Renal pelvis (tissue), 4 donors: ENCODE data around the gene IFNLR1. TPM values are rescaled to one million over a fixed set of nuclear protein-coding genes. Genes with fewer than 3 reads are reported as not detected.

Experiments
- DNase-seq: peaks from one replicate; pipeline ENCODE4 v3.0.0-alpha.2; 2013
- polyA plus RNA-seq, 3 donors: library from polyadenylated mRNA; unstranded; fragments of 120-200 nt; gene quantifications; one replicate each; pipeline ENCODE4 v1.2.1, GENCODE V29; 2013; ENCODE audit not compliant: insufficient read length in 3 of 3

IFNLR1 gene
- polyA plus RNA-seq, 3 donors, result 5.1 to 6.1 (median 5.8) TPM

DNA sequence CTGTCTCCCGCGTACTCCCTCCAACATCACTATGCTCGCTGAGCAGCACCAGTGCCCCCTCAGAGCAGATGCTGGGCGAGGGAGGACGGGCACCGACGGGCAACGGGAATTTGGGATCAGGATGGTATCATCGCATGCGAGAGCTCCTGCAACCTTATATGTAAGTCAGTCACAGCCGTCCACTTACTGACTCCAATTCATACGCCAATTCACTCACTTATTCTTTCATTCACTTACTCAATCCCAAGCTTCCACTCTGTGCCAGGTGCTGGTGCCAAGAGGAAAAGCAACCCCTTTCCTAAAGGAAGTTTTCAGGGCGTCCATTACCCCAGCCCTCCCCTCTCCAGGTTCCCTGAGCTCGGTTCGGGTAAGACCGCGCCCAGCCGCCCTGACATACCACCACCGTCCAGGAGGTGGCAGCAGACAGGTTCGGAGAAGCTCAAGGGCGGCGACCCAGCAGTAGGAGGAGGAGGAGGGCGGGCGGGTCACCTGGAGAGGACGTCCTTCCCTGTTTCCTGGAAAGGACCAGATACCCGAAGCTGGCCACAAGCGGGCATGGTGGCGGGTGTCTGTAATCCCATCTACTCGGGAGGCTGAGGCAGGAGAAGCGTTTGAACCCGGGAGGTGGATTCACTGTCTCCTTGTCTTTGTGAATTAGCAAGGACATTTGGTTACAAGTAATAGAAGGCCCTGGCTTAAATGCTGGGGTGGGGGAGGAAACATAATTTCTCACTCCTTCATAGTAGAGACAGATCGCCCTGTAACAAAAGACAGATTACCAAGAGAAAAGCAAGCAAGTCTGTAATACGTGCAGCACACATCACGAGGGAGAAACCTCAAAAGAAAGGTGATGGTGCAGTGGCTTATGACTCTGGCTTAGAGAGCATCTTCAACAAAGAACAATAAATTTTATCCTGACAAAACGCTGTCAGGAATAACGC, 36.6 kb downstream of the IFNLR1 start:
- peak; percentile 88 for DNase-seq

DNA sequence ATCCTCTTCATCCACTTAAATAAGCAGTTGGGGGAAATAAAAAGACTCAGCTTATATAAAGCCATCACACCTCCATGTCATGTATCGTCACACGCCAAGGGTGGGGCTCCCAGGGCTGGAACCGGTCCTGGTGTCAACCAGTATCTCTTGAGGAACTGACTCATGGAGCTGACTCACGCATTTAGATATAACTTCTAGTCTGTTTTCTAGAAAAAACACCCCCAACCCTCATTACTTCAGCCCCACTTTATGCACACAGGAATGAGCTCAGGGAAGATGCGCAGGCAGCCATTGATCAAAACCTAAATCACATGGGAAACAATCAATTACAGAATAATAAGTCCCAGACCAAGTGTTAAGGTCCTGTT, 37.2 kb downstream of the IFNLR1 start:
- no peak for DNase-seq

DNA sequence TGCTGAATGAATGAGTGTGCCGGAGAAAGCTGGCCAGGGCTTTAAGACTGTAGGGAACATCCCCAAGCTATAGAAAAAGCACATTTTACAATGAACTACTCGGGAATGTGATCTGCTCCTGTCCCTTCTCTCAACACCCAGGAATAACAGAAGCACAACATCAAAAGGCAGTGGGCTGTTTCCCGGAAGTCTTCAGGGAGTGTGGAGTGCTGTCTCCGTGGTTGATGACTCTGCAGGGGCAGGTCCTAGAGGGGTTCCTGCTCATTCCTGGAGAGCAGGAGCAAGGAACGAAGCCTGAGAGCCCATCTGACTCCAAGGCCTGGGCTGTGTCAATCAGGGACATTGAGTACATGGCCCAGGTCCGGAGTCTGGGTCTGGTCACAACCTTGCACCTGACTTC, 39.3 kb downstream of the IFNLR1 start:
- peak; percentile 44 for DNase-seq

DNA sequence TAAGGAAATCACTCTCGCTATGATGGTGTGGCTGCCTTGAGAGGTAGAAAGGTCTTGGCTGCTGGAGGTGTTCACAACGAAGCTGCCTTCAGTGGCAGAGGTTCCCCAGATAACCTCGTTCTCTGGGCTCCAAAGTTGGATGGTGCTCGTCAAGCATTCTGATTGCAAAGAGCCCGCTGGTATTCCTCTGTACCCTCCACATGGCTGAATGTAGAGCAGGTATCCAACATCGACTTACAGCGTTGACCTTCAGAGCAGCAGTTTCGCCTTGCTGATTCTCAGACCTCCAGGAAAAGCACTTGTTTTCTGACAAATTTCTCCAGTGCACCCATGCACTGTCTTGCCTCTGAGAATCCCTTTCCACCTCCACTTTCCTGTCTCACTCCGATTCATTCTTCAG, 39.9 kb downstream of the IFNLR1 start:
- DNase-seq, result no peak

DNA sequence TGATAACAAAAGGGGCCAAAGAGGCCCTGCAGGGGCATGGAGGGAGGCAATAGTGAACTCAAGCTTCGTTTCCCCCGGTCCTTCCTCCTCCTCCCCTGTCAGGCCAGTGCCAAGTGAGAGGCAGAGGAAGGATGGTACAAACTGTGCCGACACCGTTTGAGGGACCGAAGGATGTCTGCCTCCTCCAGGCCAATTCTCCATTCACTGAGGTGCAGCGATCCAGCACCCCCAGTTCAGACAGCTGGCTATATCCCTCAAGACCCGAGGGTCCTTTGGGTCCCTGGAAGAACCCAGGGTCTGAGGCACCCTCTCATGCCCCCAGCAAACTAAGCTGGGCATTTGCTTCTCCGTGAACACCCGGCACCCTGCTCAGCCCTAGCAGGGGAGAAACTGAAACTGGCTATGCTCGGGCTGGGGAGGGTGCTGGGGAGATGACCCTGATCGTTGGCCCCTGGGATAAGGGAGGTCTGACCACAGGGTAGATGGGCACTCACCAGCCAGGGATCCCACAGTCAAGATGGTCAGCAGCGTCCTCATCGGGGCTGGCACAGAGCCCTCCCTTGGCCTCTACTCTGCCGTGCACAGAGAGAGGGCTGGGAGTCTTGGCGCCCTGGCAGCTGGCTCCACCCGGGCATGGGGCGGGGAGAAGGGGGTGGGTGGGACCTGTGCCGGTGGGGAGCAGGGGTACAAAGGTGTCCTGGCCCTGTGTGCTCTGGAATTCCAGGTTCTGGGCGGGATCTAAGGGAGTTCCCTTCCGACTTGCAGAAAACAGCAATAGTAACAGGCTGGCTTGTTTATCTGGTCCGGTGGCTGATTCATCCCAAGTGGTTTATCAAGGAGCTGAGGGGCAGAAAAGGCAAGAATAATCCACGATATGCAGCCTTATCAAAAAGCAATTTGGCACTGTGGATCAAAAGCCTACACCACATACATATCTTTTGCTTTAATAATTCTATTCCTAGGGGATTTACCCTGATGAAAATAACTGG, 44.2 kb downstream of the IFNLR1 start, which contains the start of gene IL22RA1:
IL22RA1 (minus strand) TSS at position 595 of the 989 bp plus-strand sequence; CDS start at position 537, 58 bp downstream.
- no peak for DNase-seq

DNA sequence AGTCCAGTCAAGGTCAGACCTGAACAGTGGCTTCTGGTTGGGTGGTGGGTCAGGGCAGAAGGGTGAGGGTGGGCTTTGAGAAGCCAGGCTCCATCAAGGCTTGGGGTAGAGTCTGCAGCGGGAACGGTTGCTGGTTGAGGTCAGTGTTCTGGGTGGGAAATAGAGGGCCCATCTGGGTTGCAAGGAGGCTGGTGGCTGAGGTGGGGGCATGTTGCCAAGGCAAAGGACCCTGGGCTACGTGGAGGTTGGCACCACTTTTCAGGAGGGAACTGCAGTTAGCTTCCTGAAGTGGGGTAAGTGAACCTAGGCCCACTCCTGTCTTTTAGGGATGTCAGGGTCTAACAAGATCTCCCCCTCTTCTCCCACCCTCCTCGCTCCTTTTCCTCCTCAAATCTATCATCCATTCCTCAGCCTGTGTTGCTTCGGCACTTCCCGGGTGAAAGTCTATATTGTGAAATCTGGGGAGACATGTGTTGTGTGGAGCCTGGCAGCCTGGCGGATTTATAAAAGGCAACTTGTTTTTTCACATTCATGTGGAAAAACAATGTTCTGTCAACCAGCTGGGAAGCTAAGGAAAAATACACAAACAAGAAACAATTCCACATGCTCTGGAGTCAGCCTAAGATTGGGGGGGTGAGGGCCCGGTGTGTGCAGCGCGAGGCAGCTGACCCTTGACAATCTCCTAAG, 45.6 kb downstream of the IFNLR1 start:
- DNase-seq, result no peak

DNA sequence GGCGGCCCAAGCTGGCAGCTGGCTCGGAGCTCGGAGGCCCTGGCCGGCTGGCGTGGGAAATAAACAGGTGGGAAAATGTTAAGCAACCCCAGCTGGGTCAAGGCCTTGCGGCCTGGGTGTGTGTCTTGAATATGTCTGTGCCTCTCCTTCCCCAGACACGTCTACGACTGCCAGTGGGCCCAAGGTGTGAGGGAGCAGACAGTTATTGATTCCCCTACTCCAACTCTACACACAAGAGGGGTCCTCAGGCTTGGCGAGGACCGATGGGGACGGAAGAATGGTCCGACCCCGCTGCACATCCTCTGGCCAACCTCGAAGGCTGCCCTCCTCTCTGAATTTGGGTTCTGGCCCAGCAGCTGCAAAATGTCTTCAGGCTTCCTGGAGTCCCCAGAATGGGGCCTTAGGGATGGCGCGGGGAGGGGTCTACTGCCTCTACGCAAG, 46.3 kb downstream of the IFNLR1 start:
- no peak for DNase-seq

DNA sequence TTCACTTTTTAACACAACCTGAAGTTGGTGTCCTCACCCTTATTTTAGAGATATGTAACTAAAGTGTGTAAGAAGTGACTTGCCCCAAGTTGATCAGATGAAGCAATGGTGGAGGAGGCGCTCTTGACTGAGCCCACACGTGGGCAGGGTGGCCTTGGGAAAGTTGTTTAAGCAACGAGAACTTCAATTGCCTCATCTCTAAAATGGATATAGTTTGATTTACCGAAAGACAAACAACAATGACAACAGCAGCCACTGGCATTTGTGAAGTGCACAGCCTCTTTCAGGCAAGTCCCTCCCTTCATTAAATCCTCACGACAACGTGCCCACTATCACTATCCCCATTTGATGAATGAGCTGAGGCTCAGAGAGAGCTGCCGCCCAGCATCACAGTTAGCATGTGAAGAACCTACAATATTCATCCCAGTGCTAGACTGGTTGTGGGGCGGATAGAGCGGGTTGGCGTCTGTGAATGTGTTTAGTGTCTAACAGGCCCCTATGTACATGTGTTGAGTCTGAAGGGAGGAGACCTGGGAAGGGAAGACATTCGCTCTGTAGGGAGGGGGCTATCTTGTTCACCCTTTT, 47.2 kb downstream of the IFNLR1 start:
- no peak for DNase-seq

DNA sequence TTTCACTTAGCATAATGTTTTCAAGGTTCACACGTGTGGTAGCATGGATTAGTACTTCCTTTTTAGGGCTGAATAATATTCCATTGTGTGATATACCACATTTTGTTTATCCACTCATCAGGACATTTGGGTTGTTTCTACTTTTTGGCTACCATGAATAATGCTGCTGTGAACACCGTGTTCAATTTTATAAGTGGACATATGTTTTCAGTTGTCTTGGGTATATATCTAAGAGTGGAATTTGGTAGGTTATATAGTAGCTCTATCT, 47.9 kb downstream of the IFNLR1 start:
- no peak for DNase-seq

DNA sequence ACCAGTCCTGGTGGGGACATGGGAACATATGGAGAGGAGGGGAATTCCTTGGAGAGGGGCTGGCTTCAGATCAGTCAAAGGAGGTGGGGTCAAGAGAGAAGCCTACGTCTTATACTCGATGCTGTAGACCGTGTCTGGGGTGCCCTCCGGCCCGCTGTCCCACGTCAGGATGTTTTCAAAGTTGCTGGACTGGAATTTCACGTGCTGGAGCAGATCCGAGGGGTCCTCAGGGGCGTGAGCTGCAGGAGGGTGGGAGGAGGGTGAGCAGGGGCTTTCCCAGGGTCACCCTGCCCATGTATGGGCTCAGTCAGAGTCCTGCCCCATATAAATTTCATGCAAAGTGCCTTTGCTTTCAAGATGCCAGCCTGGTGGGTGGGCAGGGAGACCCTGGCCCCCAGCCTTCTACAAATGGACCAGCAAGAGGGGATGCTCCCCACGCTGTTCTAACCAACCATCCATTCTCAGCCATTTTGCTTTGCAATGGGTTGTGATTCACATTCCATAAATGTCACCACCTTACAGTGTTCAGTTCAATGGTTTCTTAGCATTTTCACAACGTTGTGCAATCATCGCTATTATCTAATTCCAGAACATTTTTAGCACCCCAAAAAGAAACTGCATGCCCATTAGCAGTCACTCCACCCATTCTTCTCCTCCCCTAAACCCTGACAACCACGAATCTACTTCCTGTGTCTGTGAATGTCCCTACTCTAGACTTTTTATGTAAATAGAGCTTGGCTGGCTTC, 48.4 kb downstream of the IFNLR1 start:
- no peak for DNase-seq

DNA sequence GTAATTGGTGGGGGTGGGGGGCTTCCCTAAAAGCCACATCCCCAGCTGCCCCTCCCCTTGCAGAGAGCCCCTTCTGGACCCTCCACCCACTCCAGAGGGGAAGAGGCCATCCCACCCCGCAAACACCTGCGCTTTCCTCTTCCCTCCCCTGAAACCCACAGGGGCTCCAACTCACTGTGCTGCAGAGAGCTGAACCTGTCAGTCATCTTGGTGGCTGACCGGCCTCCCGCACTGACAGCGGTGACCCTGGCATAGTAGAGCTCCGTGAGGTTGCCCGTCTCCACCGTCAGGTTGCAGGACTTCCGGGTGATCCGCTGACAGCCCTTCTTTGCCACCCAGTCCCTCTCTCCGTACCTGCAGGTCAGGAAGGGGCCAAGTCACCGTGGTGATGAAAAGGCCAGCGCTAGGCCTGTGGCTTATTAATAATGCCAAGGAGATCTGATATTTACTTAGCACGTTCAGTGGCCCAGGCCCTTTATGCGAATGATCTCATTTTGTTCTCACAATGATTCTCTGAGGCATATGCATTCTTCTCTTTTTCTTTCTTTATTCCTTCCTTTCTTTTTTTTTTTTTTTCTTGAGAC, 50.0 kb downstream of the IFNLR1 start:
- no peak for DNase-seq

DNA sequence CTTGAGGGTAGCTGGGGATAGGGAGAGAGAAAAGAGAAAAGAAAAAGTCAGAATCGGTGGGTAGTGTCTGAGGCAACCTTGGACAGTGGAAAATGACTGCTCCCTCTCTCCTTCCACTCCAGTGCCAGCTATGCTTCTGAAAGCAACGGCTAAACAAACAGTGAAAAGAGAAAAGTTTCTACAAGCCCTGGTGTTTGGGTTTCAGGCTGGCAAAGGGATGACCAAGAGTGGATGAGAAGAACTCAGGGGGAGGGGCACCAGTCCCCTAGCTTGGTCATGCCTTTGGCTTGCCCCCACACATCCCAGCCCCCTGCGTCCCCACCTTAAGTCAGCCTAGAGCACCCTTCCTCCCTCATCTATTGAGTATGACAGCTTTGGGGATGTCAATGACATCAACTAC, 52.7 kb downstream of the IFNLR1 start:
- no peak for DNase-seq

DNA sequence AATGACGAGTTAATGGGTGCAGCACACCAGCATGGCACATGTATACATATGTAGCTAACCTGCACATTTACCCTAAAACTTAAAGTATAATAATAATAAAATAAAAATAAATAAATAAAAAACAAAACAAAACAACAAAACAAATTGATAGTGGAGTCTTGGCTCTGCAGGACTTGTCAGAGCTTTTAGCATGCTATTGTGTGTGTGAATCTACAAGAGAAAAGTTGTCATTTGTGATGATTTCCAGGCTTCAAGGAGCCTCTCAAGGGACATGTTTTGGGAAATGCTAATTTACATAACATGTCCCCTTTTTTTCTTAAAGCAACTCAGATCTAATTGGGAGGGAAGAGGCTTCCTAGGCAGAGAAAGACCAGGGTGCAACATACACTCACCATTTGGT, 53.3 kb downstream of the IFNLR1 start:
- DNase-seq, result no peak

DNA sequence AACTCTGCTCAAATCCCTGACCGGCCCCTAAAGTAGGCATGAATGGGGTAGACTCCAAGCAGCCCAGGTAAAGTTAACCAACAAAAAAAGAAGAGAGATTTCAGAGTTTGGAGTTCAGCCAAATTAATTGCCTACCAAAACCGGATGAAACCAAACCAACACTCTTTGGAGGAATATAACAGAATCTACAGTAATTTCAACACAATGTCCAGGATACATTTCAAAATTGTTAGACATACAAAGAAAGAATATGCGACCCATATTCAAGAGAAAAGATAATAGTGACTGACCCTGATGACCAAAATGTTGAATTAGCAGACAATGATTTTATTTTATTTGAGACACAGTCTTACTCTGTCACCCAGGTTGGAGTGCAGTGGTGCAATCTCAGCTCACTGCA, 56.7 kb downstream of the IFNLR1 start:
- DNase-seq, result no peak

DNA sequence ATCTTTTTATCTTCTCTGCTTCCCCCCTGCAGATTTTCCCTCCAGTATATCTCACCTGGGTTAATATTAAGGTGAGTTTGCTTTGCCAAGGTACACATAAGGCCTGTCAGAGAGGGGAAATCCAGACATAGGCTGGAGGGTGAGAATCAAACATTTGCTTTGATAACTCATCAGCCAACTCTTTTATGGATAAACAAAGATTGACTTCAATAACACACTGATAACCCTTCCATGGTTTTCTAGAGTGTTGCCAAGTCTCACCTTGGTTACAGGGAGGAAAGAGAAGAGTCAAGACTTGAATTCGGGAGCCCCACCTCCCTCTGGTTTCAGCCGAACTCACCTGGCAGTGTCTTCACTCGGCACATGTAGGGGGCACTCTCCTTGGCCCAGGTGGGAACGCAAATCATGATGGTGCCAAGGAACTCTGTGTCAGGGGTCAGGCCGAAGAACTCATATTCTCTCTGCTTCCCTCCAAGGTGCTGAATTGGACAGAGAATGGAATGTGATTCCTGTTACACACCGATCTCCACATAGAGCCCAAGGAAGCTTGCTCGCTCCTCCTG, 59.2 kb downstream of the IFNLR1 start:
- DNase-seq, result no peak

DNA sequence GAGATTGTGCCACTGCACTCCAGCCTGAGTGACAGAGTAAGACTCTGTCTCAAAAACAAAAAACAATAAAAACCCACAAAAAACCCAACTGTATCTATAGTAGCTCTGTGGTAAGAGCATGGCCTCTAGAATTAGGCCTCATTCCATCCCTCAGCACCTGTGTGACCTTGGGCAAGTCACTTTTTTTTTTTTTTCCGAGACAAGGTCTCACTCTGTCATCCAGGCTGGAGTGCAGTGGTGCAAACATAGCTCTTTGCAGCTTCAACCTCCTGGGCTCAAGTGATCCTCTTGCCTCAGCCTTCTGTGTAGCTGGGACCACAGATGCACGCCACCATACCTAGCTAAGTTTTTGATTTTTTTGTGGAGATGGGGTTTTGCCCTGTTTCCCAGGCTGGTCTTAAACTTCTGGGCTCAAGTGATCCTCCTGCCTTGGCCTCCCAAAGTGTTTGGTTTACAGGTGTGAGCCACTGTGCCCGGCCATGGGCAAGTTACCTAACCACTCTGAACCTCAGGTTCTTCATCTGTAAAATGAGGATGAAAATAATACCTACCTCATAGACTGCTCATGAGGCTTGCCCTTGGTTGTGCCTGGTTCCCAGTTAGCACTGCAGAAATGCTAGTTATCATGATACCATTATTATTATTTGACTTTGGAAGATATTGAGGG, 59.8 kb downstream of the IFNLR1 start:
- DNase-seq, result no peak

DNA sequence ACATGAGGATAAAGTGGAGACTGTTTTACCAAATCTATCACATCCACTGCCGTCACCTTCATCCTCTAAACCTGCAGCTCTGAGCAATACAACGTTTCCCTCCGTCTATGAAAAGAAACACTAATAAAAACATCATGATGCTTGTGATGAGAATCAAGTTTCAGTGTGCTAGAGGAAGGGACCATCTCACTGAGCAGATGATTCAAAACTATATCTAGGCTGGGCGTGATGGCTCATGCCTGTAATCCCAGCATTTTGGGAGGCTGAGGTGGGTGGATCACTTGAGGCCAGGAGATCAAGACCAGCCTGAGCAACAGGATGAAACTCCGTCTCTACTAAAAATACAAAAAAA, 60.4 kb downstream of the IFNLR1 start:
- no peak for DNase-seq

DNA sequence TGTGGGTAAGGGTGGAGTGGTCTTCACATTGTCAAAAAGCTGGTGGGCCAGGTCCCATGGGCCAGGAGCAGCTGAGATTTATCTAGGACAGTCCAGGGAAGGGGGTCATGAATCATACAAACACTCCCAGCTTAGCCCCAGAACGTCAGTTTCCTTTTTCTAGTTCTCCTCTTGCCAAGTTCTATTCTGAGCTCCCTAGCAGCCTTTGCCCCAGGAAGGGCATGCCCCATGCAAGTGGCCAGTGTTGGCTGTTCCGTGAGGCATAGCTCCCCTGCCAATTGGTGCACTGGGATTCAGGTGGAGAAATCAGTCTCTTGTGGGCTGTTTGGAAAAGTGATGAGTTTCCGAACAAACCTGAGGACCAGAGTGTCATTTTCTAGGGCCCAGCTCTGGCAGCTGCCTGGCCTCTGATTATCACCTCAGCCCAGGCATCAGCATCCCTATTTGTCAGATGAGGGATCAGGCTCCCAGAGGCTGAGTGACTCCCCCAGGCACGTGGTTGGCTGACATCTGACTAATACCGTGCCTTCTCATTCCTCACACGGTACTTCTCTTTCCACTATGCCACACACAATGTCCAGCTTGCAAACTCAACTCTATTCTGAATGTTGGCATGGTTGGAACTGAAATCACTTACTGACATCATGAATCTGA, 60.9 kb downstream of the IFNLR1 start:
- DNase-seq, result no peak

DNA sequence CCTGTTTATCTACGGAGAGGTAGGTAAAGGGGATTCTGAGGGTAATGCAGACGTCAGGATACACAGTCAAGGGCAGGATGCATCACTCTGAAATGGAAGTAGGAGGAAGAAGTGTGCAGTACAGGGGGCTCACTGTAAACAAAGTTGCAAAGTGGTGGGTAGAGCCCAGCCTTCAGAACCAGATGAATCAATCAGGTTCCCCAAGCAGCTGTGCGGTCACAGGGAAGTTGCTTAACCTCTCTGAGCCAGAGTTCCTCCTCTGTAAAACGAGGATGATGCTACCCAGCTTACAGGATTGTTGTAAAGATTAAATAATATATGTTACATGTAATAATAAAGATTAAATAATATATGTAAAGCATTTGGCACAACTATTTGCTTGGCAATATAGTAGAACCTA, 61.6 kb downstream of the IFNLR1 start:
- no peak for DNase-seq
